HG03521 (cell line): ENCODE results near the gene AFAP1L2.

ENCODE experiments used
- ATAC-seq: cut with Tn5 transposase; IDR thresholded peaks from one replicate; pipeline ENCODE4 v1.9.1; 2021; ENCODE audit warnings: mild to moderate bottlenecking, moderate library complexity; ENCODE audit not compliant: unreplicated experiment

AFAP1L2 gene

GRCh38 chr10:114412907-114413797 is 8.8 kb upstream of the AFAP1L2 start:
- ATAC-seq: no peak

GRCh38 chr10:114408968-114409444 is 4.7 kb upstream of the AFAP1L2 start:
- ATAC-seq: no peak

- no peak for ATAC-seq
These were observed 4.0 kb upstream of the AFAP1L2 start for GRCh38 chr10:114408112-114408967.

GRCh38 chr10:114406455-114406854 is 2.2 kb upstream of the AFAP1L2 start:
- no peak for ATAC-seq

GRCh38 chr10:114405011-114405350 is 679 bp upstream of the AFAP1L2 start:
- no peak for ATAC-seq

GRCh38 chr10:114403541-114404161 is 651 bp downstream of the AFAP1L2 start:
- no peak for ATAC-seq

- no peak for ATAC-seq
These were observed 1.3 kb downstream of the AFAP1L2 start for GRCh38 chr10:114402871-114403540.

GRCh38 chr10:114402233-114402632 is 2.1 kb downstream of the AFAP1L2 start:
- no peak for ATAC-seq

GRCh38 chr10:114401195-114401791 is 3.0 kb downstream of the AFAP1L2 start:
- no peak for ATAC-seq

GRCh38 chr10:114400091-114400490 is 4.2 kb downstream of the AFAP1L2 start:
- no peak for ATAC-seq

- ATAC-seq: no peak
These were observed 4.7 kb downstream of the AFAP1L2 start for GRCh38 chr10:114399576-114399975.

GRCh38 chr10:114398587-114399331 is 5.5 kb downstream of the AFAP1L2 start:
- ATAC-seq: no peak

GRCh38 chr10:114397651-114398145 is 6.6 kb downstream of the AFAP1L2 start:
- no peak for ATAC-seq

- no peak for ATAC-seq
These were observed 7.8 kb downstream of the AFAP1L2 start for GRCh38 chr10:114396464-114396863.

GRCh38 chr10:114395366-114396022 is 8.8 kb downstream of the AFAP1L2 start:
- no peak for ATAC-seq

- no peak for ATAC-seq
These were observed 9.8 kb downstream of the AFAP1L2 start for GRCh38 chr10:114394531-114394930.

- ATAC-seq: no peak
These were observed 10.4 kb downstream of the AFAP1L2 start for GRCh38 chr10:114393886-114394285.

- ATAC-seq: no peak
These were observed 10.8 kb downstream of the AFAP1L2 start for GRCh38 chr10:114393482-114393881.
